Mesothelial cell of epicardium (in vitro differentiated cells): Measurements from ENCODE around the gene DNAJA1. TPM values are rescaled to one million over a fixed set of nuclear protein-coding genes. Genes with fewer than 3 reads are reported as not detected.
"Not testable (repeated sequence)": the region's sequence is repeated elsewhere in the genome, so short reads cannot be mapped to it uniquely, and the experiment has no call there.

Experiments
- DNase-seq, 2 experiments: peaks; one replicate each; pipeline ENCODE4 v3.0.0; 2021; ENCODE audit warnings: low spot score in 2 of 2; ENCODE audit not compliant: unreplicated experiment in 2 of 2
- H3K27ac Mint-ChIP-seq: 2 replicates; pipeline ENCODE4 v1.8.0; 2021; ENCODE audit warnings: mixed read lengths
- H3K27me3 Mint-ChIP-seq: 2 replicates; pipeline ENCODE4 v1.8.0; 2021; ENCODE audit warnings: low read depth, mixed read lengths
- H3K36me3 Mint-ChIP-seq: 2 replicates; pipeline ENCODE4 v1.8.0; 2021; ENCODE audit warnings: mixed read lengths
- H3K4me1 Mint-ChIP-seq: 2 replicates; pipeline ENCODE4 v1.8.0; 2021; ENCODE audit warnings: mixed read lengths
- H3K4me3 Mint-ChIP-seq: 2 replicates; pipeline ENCODE4 v1.8.0; 2021; ENCODE audit warnings: mild to moderate bottlenecking, moderate library complexity, mixed read lengths
- H3K9me3 Mint-ChIP-seq: 2 replicates; pipeline ENCODE4 v1.8.0; 2021; ENCODE audit warnings: mixed read lengths
- CTCF ChIP-seq: fragments of 200-600 bp; sonication (generic); IDR thresholded peaks from one replicate; pipeline ENCODE4 v1.5.0; 2021; ENCODE audit warnings: antibody characterized with exemption; ENCODE audit not compliant: unreplicated experiment
- total RNA-seq: library from RNA; stranded (reverse); gene quantifications from 3 replicates; pipeline ENCODE4 v1.2.1, GENCODE V29; 2021

DNAJA1 gene
- total RNA-seq, 1 donor from 2014 or later, result 151 TPM

- TF ChIP-seq CTCF, result no peak
- DNase-seq, result peak; percentile 84 to 92
- peak within 1 kb of the TSS; percentile 99 for H3K27ac Mint-ChIP-seq
- H3K4me1 Mint-ChIP-seq, result peaks cover 13% of the 10 kb centered on the region
- H3K4me3 Mint-ChIP-seq, result peak within 1 kb of the TSS; percentile 96
- H3K27me3 Mint-ChIP-seq, result no peaks in the 10 kb centered on the region
- H3K36me3 Mint-ChIP-seq, result peaks cover 14% of the 10 kb centered on the region
- H3K9me3 Mint-ChIP-seq, result no peaks in the 10 kb centered on the region
Observed at GRCh38 chr9:33076046-33077004, 51.3 kb downstream of the DNAJA1 start, which contains the start of gene SMU1. Gene SMU1, minus strand, starts transcription at chr9:33076674. Its CDS starts 66 bp downstream, at chr9:33076608.

DNA sequence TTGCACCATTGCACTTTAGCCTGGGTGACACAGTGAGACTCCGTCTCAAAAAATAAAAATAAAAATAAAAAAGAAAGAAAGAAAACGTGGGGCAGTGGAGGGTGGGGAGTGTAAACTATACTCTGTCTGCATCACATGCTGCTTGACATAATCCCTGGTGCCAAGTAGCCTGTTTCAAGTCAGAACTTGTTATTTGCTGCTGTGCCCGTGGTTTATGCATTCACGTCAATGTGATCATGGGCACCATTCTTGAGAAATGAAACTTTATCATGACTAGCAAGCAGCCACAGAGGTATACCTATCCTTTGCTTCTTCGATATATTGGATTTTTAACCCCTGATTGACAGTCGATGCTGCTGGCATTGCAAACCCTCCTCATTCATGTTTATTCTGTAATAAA is 55.5 kb downstream of the DNAJA1 start:
- no peak for DNase-seq
- no peaks in the 10 kb centered on the region for H3K9me3 Mint-ChIP-seq
- H3K4me1 Mint-ChIP-seq, result peaks cover 10% of the 10 kb centered on the region
- H3K4me3 Mint-ChIP-seq, result no peak overlapping the region
- TF ChIP-seq CTCF, result no peak
- peaks cover 2% of the 10 kb centered on the region for H3K36me3 Mint-ChIP-seq
- H3K27me3 Mint-ChIP-seq, result no peaks in the 10 kb centered on the region
- no peak overlapping the region for H3K27ac Mint-ChIP-seq

DNA sequence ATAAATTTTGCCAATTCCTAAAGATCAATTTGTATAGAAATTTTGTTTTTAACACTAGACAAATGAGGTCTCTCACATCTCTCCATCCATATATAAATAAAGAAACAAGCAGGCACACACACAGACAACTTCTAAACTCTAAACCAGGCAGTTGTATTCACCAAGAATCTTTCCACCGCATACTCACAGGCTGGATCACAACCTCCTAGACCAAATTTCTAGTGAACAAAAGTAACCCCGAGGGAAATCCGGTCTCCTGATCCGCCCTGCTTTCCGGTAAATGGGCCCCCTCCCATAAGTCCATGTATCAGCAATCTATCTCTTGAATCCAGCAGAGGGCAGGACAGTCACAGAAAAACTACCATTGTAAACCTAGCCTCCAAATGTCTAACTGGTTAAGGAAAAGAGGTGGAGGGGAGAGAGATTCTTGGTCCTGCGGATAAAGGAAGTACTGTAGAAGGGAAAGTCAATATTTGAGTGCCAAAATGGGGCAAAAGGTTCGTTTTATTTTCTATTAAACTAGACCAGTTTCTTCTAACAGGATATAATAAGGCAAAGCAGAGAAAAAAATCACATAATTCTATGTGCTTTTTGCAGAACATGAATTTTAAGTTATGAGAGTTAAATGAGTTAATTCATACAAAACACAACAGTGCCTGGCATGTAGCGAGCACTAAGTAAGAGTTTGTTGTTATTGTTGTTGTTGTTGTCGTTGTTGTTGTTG is 56.2 kb downstream of the DNAJA1 start:
- Mint-ChIP-seq H3K27me3 (no peaks in the 10 kb centered on the region), H3K4me1 (peaks cover 5% of the 10 kb centered on the region), H3K27ac (no peak overlapping the region), H3K4me3 (no peak overlapping the region), H3K36me3 (peaks cover 2% of the 10 kb centered on the region), H3K9me3 (no peaks in the 10 kb centered on the region)
- peak in 1 of 2 experiments; percentile 47 for DNase-seq
- TF ChIP-seq CTCF, result peak; percentile 64

- Mint-ChIP-seq H3K9me3 (no peaks in the 10 kb centered on the region), H3K4me1 (no peaks in the 10 kb centered on the region), H3K36me3 (peaks cover 2% of the 10 kb centered on the region), H3K4me3 (no peak overlapping the region), H3K27me3 (peaks cover 4% of the 10 kb centered on the region), H3K27ac (no peak overlapping the region)
- no peak for DNase-seq
- TF ChIP-seq CTCF, result no peak
Observed at GRCh38 chr9:33082128-33082527, 57.1 kb downstream of the DNAJA1 start.

DNA sequence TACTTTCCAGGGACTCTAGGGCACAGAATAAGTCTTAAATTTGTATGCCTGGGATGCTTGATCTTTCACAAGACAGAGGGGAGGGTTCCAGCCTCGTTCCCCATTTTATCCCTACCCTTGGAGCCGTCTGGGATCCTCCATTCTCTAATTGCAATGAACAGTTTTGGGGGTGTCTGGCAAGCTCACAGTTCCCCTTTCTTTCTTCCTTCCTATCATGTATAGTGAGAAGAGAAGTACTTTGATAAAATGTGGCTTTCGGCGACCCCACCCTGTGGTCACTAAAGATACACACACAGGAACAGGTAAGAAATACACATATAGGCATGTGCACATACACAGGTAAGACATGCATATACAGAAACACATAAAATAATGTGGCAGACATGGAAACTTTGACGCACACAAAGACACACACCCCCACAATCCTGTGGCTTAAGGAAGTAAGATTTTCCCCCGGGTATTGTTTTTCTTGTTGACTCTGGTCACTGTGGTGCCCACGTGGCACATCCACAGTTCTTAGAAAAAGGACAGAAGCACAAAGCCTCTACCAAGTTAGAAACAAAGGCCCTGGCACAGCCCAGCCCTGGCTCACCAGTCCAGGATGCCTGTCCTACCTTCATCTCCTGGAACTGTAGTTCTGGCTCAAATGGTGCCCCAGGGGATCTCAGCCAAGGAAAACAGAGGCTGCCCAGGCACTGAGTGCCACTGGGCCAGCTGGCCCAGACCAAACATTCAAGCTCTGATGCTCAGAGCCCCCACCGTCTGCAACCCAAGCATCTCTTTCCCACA is 57.7 kb downstream of the DNAJA1 start:
- Mint-ChIP-seq H3K4me1 (no peaks in the 10 kb centered on the region), H3K9me3 (no peaks in the 10 kb centered on the region), H3K27ac (no peak overlapping the region), H3K27me3 (peaks cover 8% of the 10 kb centered on the region), H3K4me3 (no peak overlapping the region), H3K36me3 (peaks cover 2% of the 10 kb centered on the region)
- TF ChIP-seq CTCF, result no peak
- no peak for DNase-seq

- not testable (repeated sequence) for DNase-seq, H3K27ac Mint-ChIP-seq, H3K9me3 Mint-ChIP-seq, H3K4me1 Mint-ChIP-seq, H3K36me3 Mint-ChIP-seq, H3K4me3 Mint-ChIP-seq
- peaks cover 28% of the 10 kb centered on the region for H3K27me3 Mint-ChIP-seq
Observed at GRCh38 chr9:33085672-33086071, 60.6 kb downstream of the DNAJA1 start.
